GM19452 (cell line): ENCODE results near the gene ATP6V0A4.

Experiments
- ATAC-seq: cut with Tn5 transposase; IDR thresholded peaks from one replicate; pipeline ENCODE4 v1.9.1; 2021; ENCODE audit not compliant: unreplicated experiment

Gene ATP6V0A4

DNA sequence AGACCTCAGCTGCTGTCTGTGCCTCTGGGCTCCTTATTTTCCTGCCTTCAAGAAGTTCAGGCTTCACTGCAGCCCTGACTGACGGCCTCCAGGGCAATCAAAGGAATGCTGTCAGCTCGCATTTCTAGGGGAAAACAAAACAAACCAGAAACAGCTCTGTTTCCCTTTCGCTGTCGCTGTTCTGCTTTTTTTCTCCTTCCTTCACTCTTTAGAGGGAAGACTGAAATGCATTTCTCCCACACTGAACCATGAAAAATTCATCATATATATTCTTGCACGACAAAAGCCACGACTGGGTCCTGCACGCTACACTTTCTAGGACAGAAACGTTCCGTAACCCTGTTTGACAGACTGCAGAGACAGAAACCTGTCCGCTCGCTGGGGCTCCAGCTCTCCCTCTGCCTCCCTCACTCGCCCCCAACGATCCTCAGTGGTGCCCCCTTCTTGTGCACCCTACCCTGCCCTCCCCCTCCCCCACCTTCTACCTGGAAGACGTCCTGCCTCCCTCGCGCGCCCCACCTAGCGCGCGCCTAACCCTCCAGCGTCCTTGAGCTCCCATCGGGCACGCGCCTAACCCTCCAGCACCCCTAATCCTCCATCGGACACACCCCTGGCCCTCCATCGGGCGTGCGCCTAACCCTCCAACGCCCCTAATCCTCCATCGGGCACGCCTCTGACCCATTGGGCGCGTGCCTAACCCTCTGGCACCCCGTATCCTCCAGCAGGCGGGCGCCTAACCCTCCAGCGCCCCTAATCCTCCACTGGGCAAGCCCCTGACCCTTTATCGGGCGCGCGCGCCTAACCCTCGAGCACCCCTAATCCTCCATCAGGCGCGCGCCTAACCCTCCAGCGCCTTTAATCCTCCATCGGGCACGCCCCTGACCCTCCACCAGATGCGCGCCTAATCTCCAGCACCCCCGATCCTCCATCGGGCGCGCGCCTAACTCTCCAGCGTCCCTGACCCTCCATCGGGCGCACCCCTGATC, 134.0 kb downstream of the ATP6V0A4 start:
- ATAC-seq = no peak

DNA sequence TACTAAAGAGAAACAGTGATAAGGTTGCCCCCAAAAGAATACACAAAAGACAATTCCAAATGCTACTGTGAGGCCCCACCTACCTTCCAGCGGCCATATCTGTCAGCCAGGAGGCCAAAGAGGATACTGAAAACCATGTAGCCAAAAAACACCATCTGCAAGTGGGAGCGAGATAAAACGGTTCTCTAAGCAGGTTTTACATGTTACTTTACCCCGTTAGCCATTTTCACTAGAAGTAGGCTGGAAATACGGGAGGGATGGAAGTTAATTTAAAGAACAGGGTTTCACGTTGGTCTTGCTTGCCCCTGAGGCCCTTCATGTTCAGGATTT, 135.0 kb downstream of the ATP6V0A4 start:
- no peak for ATAC-seq

DNA sequence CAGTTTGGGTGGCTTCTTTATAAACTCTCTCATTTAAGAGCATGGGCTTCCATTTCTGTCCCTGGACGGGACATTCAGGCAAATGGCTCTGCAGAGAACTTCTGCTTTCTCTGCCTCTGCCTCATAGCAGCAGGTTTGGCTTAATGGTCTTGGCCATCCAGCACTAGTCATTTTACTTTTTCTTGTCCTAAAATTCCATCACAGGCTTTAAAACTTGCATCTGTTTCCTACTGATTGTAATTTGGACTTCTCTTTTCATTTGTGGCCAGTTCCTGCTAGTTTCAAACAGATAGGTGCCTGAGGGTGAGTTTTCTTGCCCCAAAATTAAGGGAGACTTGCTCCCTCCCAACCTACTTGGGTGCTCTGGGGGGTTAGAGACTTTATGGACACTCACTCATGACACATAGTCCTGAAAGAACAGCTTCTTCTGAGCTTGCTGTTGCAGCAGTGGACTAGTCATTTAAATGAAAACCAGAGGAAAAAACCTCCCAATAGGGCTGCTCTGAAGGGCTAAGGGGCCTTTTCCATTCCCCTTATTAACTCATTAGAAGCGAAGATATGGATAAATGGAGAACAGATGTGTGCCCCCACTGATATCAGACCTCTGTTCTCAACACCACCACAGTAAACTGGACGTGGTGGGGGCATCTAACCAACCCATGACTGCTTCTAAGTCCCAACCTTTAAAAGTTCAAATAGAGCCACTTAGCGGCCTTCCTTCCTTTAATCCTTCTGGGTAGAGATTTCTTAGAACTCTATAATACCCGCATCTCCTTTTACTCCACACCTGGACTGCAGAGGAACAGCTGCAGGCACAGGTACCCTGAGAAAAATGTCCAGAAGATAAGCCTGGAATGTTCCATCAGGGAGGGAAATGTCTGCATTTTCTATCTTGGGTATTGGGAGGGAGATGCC, 135.7 kb downstream of the ATP6V0A4 start:
- no peak for ATAC-seq

DNA sequence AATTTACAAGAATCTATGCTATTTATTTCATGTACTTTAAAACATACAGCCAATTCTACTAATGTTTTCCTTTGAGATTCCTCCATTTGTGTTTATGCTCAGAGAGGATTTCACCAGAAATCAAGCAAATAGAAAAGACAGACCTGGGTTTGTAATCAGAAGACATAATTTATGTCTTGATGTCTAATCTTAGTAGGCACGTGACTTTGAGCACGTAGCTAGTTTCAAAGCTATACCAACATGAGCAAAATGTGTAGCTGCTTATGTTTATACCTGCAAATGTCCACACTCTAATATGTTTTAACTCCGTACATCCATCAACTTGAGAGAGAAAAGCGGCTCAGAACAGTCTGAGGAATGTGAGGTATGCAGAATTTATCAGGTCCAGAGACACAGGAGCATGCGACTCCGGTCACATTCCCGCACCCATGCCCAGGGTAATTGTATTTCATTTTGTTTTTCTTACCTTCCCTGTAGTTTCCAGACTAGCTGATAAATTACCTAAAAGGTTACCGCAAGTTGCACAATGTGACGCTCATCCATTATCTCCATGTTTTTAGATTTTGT, 136.8 kb downstream of the ATP6V0A4 start:
- ATAC-seq = no peak

DNA sequence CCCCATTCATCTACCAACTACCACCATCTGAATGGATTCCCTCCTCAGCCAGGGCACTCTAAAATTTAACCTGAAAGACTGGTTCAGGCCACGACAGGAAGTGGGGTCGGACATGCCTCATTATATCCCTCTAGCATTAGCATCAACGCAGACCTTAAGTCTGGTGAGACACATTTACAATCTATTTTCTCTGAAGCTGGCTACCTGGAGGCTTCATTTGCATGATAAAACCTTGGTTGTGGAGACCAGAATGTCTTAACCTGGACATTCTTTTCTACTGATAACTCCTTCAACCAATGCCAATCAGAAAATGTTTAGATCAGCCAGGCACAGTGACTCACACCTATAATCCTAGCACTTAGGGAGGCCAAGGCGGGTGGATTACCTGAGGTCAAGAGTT, 139.1 kb downstream of the ATP6V0A4 start:
- ATAC-seq = no peak

DNA sequence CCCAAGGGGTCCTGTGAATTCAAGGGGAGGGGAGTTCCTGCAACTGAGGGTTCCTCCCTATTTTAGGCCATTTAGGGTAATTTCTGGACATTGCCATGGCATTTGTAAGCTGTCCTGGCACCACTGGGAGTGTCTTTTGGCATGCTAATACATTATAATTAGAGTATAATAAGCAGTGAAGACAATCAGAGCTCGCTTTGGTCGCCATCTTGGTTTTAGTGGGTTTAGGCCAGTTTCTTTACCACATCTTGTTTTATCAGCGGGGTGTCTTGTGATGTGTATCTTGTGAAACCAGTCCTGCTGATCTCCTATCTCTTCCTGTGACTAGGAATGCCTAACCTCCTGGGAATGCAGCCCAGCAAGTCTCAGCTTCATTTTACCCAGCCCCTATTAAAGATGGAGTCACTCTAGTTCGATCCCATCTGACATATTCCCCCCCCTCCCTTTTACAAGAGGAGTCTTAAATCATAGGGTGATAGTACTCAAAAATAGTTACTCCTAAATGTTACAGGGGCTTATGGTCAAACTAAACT, 140.1 kb downstream of the ATP6V0A4 start:
- no peak for ATAC-seq

DNA sequence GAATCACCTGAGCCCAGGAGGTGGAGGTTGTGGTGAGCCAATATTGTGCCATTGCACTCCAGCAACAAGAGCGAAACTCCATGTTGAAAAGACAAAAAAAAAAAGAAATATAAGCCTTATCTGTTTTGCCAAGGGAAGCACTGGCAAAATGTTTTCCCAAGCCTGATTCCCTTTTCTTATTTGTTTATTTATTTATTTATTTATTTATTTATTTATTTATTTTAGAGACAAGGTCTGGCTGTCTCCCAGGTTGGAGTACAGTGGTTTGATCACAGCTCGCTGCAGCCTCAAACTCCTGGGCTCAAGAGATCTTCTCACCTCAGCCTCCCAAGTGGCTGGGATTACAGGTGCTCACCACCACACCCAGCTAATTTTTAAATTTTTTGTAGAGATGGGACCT, 141.0 kb downstream of the ATP6V0A4 start:
- ATAC-seq = no peak
